ENCODE data around the gene SINHCAF. TPM values are rescaled to one million over a fixed set of nuclear protein-coding genes. Genes with fewer than 3 reads are reported as not detected.

The SINHCAF gene
- total and polyA plus RNA-seq, 2 of the 8 experiments (the other 6 are each of a cell fraction or from before 2014, with no cell fraction given), result 138 to 576 TPM

DNA sequence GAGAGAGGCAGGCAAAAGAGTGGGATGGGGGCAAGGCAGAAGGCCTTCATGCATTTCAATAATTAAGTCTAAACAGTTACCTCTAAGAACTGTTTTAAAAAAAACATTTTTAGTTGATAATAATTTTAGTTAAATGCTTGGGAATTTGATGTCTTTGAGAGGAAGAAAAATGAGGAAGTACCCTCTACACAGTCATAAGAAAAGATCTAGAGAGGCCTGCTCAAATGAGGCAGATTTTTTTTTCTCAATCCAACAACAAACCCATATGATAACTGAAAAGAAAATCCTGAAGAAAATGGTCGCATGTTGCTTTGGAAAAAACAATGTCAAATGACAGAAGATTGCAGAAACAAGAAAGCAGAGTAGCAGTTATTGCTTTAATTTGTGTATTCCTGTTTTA lies 25.6 kb downstream of the SINHCAF start:
- Histone ChIP-seq H3K79me1 (ENCODE audit: low read depth, low read length) (peaks cover 10% of the 10 kb centered on the region; the same call in 1 of the 2 replicates), H4K91ac (replicated peaks; ENCODE audit: insufficient read length, low read length) (no peak overlapping the region), H3K27me3 (replicated peaks in 1 of 4; ENCODE audit: control insufficient read depth in 3 of 4, extremely low read depth in 1 of 4, insufficient read depth in 3 of 4, low read length in 3 of 4) (no peaks in the 10 kb centered on the region), H2AK5ac (ENCODE audit: low read depth, low read length) (no peak overlapping the region), H3K23me2 (ENCODE audit: low read depth, low read length) (no peaks in the 10 kb centered on the region), H4K5ac (ENCODE audit: insufficient read length, low read depth, low read length) (no peak overlapping the region), H3K27ac (ENCODE audit: low read depth, low read length) (no peak overlapping the region), H3K4me2 (ENCODE audit: insufficient read depth in 1 of 2, low read depth in 2 of 2, low read length in 2 of 2) (no peak overlapping the region), H3K4ac (replicated peaks; ENCODE audit: insufficient read length, low read depth, low read length) (no peak overlapping the region), H3K9me3 (ENCODE audit: insufficient read depth in 2 of 2, low read depth in 1 of 2, low read length in 1 of 2) (no peaks in the 10 kb centered on the region), H3K4me3 (ENCODE audit: extremely low read depth in 1 of 4, insufficient read depth in 2 of 4, low read depth in 3 of 4, low read length in 4 of 4) (no peak overlapping the region), H3K79me2 (ENCODE audit: control insufficient read depth in 1 of 2, insufficient read depth in 2 of 2, low read length in 2 of 2) (peaks cover 70 to 99% of the 10 kb centered on the region in 2 experiments), H3K56ac (replicated peaks; ENCODE audit: insufficient read length, low read depth, low read length) (no peak overlapping the region), H3K18ac (ENCODE audit: extremely low read depth, low read length) (no peak overlapping the region), H2AFZ (ENCODE audit: low read length) (no peak overlapping the region), H3K23ac (ENCODE audit: insufficient read length) (no peak overlapping the region), H3K9ac (replicated peaks in 1 of 4; ENCODE audit: extremely low read depth in 1 of 4, low read depth in 3 of 4, low read length in 3 of 4) (no peak overlapping the region), H3K14ac (ENCODE audit: insufficient read length) (no peak overlapping the region), H2BK20ac (ENCODE audit: low read length) (no peak overlapping the region), H2BK120ac (replicated peaks; ENCODE audit: low read depth, low read length) (no peak overlapping the region), H4K20me1 (replicated peaks in 1 of 2; ENCODE audit: control insufficient read depth in 1 of 2, insufficient read depth in 2 of 2, low read length in 2 of 2) (peaks cover 42 to 47% of the 10 kb centered on the region in 2 experiments), H4K8ac (ENCODE audit: extremely low read depth, insufficient read depth, low read length) (no peak overlapping the region), H3K4me1 (replicated peaks in 1 of 4; ENCODE audit: control insufficient read depth in 3 of 4, insufficient read depth in 4 of 4, low read length in 3 of 4) (peaks cover 0 to 18% (median 4%) of the 10 kb centered on the region in 4 experiments; a peak in 3 of 7 replicates), H2BK15ac (ENCODE audit: low read length) (no peak overlapping the region), H3K36me3 (ENCODE audit: control insufficient read depth in 2 of 4, insufficient read depth in 4 of 4, low read length in 3 of 4) (peaks cover 22 to 89% (median 65%) of the 10 kb centered on the region in 4 experiments), H2BK5ac (ENCODE audit: low read depth, low read length) (no peak overlapping the region), H2BK12ac (ENCODE audit: low read depth, low read length) (no peak overlapping the region)
- no peak for DNase-seq (ENCODE audit: low read depth in 1 of 2, low spot score in 2 of 2)
- ChIA-PET POLR2A (ENCODE audit: partially characterized antibody) (interaction anchor here (0.7 to 4.5 kb wide), 7 partner anchors 8 to 22 kb away, joined by 3 to 21 read pairs (median 4); no protein-coding TSS in a partner anchor), CTCF (ENCODE audit: partially characterized antibody) (interaction anchor here (0.7 to 1.2 kb wide), 2 partner anchors 16 to 56 kb away, joined by 3 to 4 read pairs; no protein-coding TSS in a partner anchor)
- TF ChIP-seq SIX5 (IDR thresholded peaks at IDR 0.05; ENCODE audit: low read depth, low read length) (no peak), TAF7 (optimal IDR thresholded peaks at IDR 0.05; ENCODE audit: borderline replicate concordance, low read depth, low read length) (no peak), NRF1 (IDR thresholded peaks at IDR 0.05; ENCODE audit: low read depth, low read length) (no peak), SAP30 (IDR thresholded peaks at IDR 0.05; ENCODE audit: insufficient read depth, insufficient replicate concordance, low read length) (no peak), YY1 (IDR thresholded peaks at IDR 0.05; ENCODE audit: low read depth, low read length) (no peak), EGR1 (IDR thresholded peaks at IDR 0.05; ENCODE audit: borderline replicate concordance, low read depth, low read length) (no peak), HDAC2 (IDR thresholded peaks at IDR 0.05; ENCODE audit: borderline replicate concordance in 1 of 2, low read depth in 2 of 2, low read length in 2 of 2) (no peak)
- 89% methylated on average over 1 of the region's 1 CpG; no CpG with 5 or more reads in 1 of the 2 experiments for WGBS, 2 experiments (ENCODE audit: extremely low coverage in 1 of 2, insufficient coverage in 1 of 2, insufficient read length in 1 of 2, insufficient replicate concordance in 2 of 2, low coverage in 1 of 2, low lambda C conversion rate in 2 of 2, missing lambda C conversion rate in 1 of 2)
- FAIRE-seq, result no peak
